GM18526 (cell line): ENCODE measurements around the gene ADGRB3.

Experiments used
- POLR2A ChIP-seq: IDR thresholded peaks from 3 replicates; pipeline ENCODE4 v1.6.1; 2011; ENCODE audit not compliant: insufficient read length; ENCODE audit errors: extremely low read depth

ADGRB3 gene

DNA sequence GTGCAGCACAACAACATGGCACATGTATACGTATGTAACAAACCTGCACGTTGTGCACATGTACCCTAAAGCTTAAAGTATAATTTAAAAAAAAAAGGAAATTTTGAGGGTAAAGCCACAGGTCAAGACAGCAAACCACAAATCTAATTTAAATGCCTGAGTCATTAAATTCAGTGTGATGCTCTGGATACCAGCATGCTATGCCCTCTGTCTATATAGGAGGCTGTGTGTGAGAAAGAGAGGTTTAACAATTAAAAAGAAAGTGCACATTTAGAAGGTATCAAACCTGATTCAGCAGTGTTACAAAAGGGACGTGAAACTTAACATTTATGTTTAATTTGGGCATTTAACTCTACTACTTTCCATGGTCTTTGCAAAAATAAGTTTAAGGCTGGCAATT is 276.3 kb downstream of the ADGRB3 start:
- no peak for TF ChIP-seq POLR2A

DNA sequence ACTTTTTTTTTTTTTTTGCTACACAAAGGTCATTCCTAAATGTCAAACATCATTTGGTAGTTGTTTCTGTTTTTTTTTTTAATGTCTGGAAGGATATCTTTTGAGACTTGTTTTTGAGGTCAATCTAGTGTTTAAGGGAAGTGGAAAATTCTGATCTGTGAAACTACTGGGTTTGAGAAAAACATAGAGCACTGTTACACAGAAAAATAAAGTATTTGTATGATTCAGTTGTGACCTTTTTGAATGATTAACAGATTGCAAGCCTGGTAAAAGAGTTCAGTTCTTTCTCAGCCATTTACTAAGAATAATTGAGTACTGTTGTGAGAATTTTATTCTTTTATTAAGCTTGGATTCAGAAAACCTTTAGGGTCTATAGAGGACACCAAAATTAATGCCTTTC is 276.7 kb downstream of the ADGRB3 start:
- no peak for TF ChIP-seq POLR2A

- no peak for TF ChIP-seq POLR2A
These were observed 280.5 kb downstream of the ADGRB3 start for GRCh38 chr6:68915586-68915985.

DNA sequence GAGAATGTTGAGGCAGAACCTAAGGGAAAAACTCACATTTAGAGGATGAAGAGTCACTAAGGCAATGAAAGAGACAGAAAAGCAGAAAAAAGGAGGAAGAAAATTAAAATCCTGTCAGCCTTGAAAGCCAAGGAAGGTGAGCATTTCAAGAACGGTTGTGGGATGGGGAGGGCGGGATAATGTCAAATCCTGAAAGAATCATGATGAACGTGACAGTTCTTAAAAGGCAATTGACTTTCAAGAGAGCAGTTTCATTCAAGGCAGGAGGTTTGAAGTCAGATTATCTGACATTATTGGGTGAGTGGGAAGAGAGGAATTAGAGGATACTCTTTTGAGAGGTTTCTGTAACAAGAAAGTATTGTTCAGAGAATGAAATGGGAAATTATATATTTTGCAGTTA is 284.5 kb downstream of the ADGRB3 start:
- TF ChIP-seq POLR2A, result no peak

DNA sequence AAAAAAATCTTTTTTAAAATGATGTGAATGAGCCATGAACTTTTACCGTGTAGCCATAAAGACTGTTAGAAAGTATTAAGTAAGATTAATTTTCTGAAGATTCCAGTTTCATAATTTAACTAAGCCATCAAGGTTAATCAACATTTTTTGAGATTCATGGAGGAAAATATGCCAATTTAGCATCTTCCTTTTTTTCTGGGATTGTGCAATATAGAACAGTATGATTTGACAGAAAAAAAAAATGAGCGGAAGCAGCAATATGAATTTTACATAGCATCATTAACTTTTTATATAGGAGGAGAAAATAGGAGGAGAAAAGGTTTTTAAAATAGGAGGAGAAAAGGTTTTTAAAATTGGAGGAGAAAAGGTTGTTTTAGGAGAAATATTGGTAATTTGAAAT is 306.3 kb downstream of the ADGRB3 start:
- TF ChIP-seq POLR2A, result no peak

GRCh38 chr6:68947721-68948120 is 312.6 kb downstream of the ADGRB3 start:
- TF ChIP-seq POLR2A, result no peak

DNA sequence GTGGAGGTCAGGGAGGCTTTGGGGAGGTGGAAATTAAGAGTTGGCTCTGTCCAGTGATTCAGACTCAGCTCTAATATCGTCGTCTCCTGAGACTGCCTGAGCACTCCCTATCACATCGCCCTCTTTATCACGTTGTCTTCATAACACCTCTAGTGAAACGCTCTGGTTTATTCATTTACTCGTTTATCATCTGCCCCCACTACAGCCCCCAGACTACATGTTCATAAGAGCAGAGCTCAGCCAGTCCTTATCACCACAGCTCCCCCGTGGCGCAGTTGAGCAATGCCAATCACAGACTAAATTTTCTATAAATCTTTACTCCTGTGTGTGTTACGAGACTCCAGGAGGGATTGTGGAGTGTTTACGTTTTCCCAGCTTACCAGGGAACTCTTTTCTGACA is 316.2 kb downstream of the ADGRB3 start:
- TF ChIP-seq POLR2A, result no peak

- TF ChIP-seq POLR2A, result no peak
These were observed 323.2 kb downstream of the ADGRB3 start for GRCh38 chr6:68958327-68958726.

DNA sequence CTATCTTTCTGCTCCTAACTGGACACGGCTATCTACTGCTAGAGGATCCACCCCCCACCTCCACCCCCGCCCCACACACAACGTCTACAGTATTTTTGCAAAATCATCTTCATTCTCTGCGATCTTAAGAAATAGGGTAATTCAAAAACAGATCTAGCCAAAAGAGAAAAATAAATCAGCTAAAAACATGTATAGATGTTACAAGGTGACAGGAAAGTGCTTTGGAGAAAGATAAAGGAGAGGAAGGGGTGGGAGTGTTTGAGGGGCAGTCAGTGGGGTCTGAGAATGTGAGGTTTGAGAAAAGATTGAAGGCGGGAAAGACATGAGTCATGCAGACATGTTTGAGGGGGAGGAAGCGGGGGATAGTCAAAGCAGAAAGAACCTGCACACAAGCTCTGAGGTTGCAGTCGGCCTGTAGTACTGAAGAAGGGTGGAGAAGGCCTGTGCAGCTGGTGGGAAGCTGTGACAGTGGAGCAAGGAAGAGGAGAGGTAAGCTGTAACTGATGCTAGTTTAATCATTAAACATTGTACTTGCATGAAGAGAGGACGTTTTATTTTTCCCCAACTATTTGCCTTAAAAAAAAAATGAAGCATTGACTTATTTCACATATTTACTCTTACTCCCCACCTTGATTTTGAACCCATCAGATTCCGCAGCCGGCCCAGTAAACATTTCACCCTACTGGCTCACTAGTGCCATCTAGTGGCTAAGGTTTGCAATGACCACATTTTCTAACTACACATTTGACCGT is 332.6 kb downstream of the ADGRB3 start:
- TF ChIP-seq POLR2A, result no peak

GRCh38 chr6:68968301-68968649 is 333.2 kb downstream of the ADGRB3 start:
- TF ChIP-seq POLR2A, result no peak

- no peak for TF ChIP-seq POLR2A
These were observed 338.0 kb downstream of the ADGRB3 start for GRCh38 chr6:68973066-68973465.

- TF ChIP-seq POLR2A, result no peak
These were observed 340.0 kb downstream of the ADGRB3 start for GRCh38 chr6:68975064-68975463.

DNA sequence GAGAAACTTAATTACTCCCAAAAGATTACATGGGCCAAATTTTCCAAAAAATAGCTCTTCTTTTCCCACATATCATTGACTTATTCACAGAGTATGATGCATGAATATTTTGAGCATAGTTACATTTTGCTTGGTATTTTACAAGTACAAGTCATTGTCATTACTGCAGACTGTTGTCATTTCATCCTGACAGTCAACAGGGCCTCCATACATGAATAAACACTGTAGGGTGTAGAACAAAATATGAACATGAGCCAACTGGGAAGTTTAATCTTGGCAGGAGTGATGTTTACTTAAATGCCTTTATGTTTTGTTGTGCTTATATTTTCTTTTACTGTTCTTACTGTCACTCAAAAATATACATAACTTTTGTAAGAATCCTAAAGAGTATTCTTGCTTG is 340.7 kb downstream of the ADGRB3 start:
- no peak for TF ChIP-seq POLR2A

GRCh38 chr6:68976260-68976659 is 341.2 kb downstream of the ADGRB3 start:
- no peak for TF ChIP-seq POLR2A

GRCh38 chr6:68978411-68978810 is 343.3 kb downstream of the ADGRB3 start:
- no peak for TF ChIP-seq POLR2A

DNA sequence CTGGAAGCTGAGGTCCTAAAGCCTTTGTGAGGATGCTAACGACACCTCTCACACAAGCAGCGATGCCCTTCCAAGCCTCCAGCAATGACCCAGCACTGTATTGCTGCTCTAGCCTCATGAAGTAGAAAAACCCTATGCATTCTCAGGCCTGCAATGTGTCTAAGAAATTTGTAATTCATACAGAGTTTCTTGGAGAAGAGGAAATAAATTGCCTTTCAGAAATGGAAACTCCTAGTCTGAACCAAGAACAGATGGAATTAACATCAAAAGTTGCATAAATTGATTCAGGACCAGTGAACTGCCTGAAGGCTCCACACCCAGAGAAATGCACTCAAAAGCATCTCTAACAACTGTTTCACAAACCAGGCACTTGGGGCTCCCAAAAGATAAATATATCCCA is 353.6 kb downstream of the ADGRB3 start:
- TF ChIP-seq POLR2A, result no peak

DNA sequence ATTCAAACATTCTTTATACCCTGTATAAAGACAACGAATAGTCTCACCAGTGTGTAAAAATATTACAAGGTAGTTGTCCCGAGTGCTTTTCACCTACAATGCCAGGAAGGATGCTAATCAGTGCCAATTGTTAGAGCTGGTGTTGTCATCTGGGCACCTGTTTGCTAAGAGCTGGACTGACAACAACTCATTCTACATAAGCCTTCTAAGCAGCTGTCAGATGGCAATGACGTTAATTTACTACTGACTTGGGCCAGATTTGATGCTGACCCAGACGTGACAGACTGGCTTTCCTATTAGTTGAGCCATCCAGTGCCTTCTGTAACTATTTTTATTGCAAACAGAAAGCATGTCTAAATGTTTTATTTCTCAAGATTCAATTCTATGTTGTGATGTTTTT is 355.2 kb downstream of the ADGRB3 start:
- TF ChIP-seq POLR2A, result no peak
